OCI-LY3 (cell line): ENCODE measurements around the gene G3BP1.
A peak's percentile ranks its signal among the peaks of the same experiment; 100 is the strongest.

Source experiments
- H2AFZ ChIP-seq: fragments of 200-600, 300-600 bp; shearing (Covaris generic); 2 replicates; pipeline ENCODE4 v1.6.0; 2014; ENCODE audit warnings: antibody characterized with exemption, low read depth, low read length
- H3K27ac ChIP-seq: fragments of 200-600, 300-600 bp; sonication (generic); 2 replicates; pipeline ENCODE4 v1.5.1; 2014; ENCODE audit warnings: mild to moderate bottlenecking, low read length, moderate library complexity, mixed read lengths
- H3K27me3 ChIP-seq: fragments of 200-600, 300-600 bp; sonication (generic); 2 replicates; pipeline ENCODE4 v1.6.1; 2014; ENCODE audit warnings: low read depth, low read length, mixed read lengths
- H3K36me3 ChIP-seq: fragments of 200-600, 300-600 bp; sonication (generic); replicated peaks from 2 replicates; pipeline ENCODE3; 2014; ENCODE audit warnings: low read depth, low read length, mixed read lengths
- H3K4me1 ChIP-seq: fragments of 300-600, 200-600 bp; sonication (generic); 2 replicates; pipeline ENCODE4 v1.6.1; 2014; ENCODE audit warnings: low read length, mixed read lengths
- H3K4me2 ChIP-seq: fragments of 200-600, 300-600 bp; sonication (generic); 2 replicates; pipeline ENCODE4 v1.6.1; 2014; ENCODE audit warnings: low read length, mixed read lengths
- H3K4me3 ChIP-seq: fragments of 300-600, 200-600 bp; sonication (generic); 2 replicates; pipeline ENCODE4 v1.5.1; 2014; ENCODE audit warnings: antibody characterized with exemption, mild to moderate bottlenecking, low read length, moderate library complexity
- H3K79me2 ChIP-seq: fragments of 300-600, 200-600 bp; shearing (Covaris generic); 2 replicates; pipeline ENCODE4 v1.6.1; 2014; ENCODE audit warnings: mild to moderate bottlenecking, low read length, mixed read lengths
- H3K9ac ChIP-seq: fragments of 300-600, 200-600 bp; shearing (Covaris generic); 2 replicates; pipeline ENCODE4 v1.6.0; 2014; ENCODE audit warnings: mild to moderate bottlenecking, low read length, moderate library complexity
- H3K9me3 ChIP-seq: fragments of 200-600, 300-600 bp; shearing (Covaris generic); 2 replicates; pipeline ENCODE4 v1.6.1; 2014; ENCODE audit warnings: low read length, mixed read lengths; ENCODE audit not compliant: insufficient read depth
- H4K20me1 ChIP-seq: fragments of 200-600, 300-600 bp; sonication (generic); 2 replicates; pipeline ENCODE4 v1.6.1; 2016; ENCODE audit warnings: low read length, mixed read lengths; ENCODE audit not compliant: insufficient read depth
- EZH2phosphoT487 ChIP-seq: fragments of 200-600 bp; shearing (Covaris generic); IDR thresholded peaks from 2 replicates; pipeline ENCODE4 v1.6.1; 2018; ENCODE audit warnings: antibody characterized with exemption, mixed run types, low read depth
- TF ChIP-seq, protein P1 (sequence below): fragments of 200-600, 300-600 bp; sonication (generic); IDR thresholded peaks from 2 replicates; pipeline ENCODE4 v1.5.1; 2014; ENCODE audit warnings: antibody characterized with exemption, low read length, low read depth

G3BP1 gene

DNA sequence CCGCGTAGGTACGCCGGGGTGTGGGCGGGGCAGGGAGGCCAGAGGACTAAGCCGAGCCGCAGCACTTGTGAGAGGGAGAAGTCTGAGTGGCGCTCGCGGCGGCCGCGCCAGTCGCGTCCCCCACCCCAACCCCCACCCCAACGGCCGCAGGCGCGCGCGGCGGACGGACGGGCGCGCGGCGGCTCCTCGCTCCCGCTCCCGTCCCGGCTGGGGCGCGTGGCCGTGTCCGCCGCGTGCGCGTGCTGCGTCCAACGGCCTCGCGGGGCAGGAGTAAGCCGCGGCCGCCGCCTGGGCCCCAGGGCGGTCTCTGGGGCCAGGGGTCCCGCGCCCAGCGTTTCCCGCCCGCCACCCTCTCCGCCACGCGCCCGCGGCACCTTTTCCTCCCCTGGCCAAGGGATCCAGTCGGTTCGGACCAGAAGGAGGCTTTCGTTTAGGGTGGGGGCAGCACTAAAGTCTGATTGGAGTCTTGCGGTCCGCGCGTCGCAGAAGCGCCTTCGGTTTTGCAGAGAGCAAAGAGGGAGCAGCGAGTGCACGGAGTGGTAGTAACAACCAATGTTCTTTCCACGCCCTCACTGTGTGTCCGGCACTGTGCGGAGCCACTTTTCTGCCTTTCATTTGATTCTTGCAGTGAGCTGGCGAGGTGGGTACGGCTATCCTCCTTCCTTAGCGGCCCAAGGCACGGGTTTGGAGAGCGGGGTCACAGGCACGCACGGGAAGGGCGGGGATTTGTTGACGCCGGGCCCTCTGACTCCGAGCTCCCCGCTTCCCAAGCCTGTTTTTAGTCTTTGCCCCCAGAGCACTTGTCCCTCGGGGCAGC lies 483 bp downstream of the G3BP1 start:
- TF ChIP-seq, protein P1, sequence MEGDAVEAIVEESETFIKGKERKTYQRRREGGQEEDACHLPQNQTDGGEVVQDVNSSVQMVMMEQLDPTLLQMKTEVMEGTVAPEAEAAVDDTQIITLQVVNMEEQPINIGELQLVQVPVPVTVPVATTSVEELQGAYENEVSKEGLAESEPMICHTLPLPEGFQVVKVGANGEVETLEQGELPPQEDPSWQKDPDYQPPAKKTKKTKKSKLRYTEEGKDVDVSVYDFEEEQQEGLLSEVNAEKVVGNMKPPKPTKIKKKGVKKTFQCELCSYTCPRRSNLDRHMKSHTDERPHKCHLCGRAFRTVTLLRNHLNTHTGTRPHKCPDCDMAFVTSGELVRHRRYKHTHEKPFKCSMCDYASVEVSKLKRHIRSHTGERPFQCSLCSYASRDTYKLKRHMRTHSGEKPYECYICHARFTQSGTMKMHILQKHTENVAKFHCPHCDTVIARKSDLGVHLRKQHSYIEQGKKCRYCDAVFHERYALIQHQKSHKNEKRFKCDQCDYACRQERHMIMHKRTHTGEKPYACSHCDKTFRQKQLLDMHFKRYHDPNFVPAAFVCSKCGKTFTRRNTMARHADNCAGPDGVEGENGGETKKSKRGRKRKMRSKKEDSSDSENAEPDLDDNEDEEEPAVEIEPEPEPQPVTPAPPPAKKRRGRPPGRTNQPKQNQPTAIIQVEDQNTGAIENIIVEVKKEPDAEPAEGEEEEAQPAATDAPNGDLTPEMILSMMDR = no peak
- TF ChIP-seq EZH2phosphoT487 = no peak
- no peaks in the 10 kb centered on the region for H3K27me3 ChIP-seq
- H3K36me3 ChIP-seq = peaks cover 16% of the 10 kb centered on the region
- peak overlapping the region; percentile 94 for H3K4me2 ChIP-seq
- H3K79me2 ChIP-seq = peaks cover 67% of the 10 kb centered on the region
- H4K20me1 ChIP-seq = peaks cover 49% of the 10 kb centered on the region
- H3K4me1 ChIP-seq = peaks cover 26% of the 10 kb centered on the region
- no peak overlapping the region for H2AFZ ChIP-seq
- H3K27ac ChIP-seq = peak overlapping the region; percentile 84
- peak overlapping the region; percentile 97 for H3K9ac ChIP-seq
- no peaks in the 10 kb centered on the region for H3K9me3 ChIP-seq
- peak overlapping the region; percentile 91 for H3K4me3 ChIP-seq

DNA sequence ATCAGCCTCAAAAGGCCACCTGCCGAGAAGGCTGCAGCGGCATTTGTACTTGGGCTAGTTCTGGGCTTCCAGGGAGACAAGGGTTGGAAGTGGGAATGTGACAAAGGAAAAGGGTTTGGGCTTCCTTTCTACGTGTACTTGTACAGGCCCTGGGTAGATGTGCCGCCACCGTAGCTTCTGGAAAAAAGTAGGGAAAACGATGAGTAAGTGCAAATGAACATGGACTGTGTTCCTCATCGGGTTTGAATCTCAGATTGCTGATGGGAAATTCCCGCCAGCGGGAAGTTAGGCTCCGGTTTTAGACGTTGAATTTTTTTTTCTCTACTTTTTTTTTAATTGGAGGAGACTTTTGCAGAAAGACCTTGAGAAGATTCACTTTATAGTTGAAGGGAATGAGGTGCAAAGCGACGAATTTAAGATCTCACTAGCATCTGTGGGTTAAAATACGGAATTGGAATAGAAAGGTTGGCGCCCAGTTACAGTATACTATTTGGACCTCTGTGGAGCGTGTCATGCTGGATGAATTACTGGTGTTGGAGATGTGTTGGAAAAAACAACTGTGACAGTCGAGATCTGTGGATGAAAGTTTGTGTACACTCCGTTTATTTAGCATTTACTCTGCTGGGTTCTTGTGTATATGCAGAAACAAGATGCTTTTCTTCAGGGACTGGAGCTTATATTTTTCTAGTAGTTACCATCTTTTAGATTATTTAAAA lies 1.2 kb downstream of the G3BP1 start:
- H3K4me1 ChIP-seq = peaks cover 26% of the 10 kb centered on the region
- H3K79me2 ChIP-seq = peaks cover 74% of the 10 kb centered on the region
- peaks cover 57% of the 10 kb centered on the region for H4K20me1 ChIP-seq
- no peak overlapping the region for H2AFZ ChIP-seq
- peak overlapping the region; percentile 91 for H3K4me3 ChIP-seq
- no peaks in the 10 kb centered on the region for H3K9me3 ChIP-seq
- no peaks in the 10 kb centered on the region for H3K27me3 ChIP-seq
- TF ChIP-seq EZH2phosphoT487 = no peak
- TF ChIP-seq, protein P1 = no peak
- peak overlapping the region; percentile 97 for H3K9ac ChIP-seq
- peak overlapping the region; percentile 94 for H3K4me2 ChIP-seq
- H3K27ac ChIP-seq = peak overlapping the region; percentile 84
- peaks cover 24% of the 10 kb centered on the region for H3K36me3 ChIP-seq

DNA sequence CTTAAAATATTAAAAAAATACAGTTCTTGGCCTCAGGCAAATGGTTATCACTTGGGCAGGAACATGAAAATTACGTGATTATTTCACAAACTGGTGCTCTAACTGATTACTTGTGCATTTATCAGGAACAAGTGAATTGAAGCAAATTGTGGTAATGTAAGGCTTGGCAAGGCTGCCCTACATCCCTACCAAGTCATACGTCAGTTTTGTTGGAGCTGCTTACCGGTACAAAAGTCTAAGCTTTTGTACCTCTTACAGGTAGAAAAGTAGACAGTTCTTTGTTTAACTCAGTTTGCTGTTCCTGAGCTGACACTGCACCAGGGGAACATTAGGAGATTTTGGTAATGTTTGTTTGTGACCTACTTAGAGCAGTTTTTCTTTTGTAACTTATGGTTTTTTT lies 2.2 kb downstream of the G3BP1 start:
- Histone ChIP-seq H3K27me3 (no peaks in the 10 kb centered on the region), H3K4me3 (peak overlapping the region; percentile 91), H3K9ac (peak overlapping the region; percentile 97), H3K79me2 (peaks cover 84% of the 10 kb centered on the region), H3K4me1 (peaks cover 26% of the 10 kb centered on the region), H4K20me1 (peaks cover 66% of the 10 kb centered on the region), H3K27ac (no peak overlapping the region), H3K9me3 (no peaks in the 10 kb centered on the region), H2AFZ (no peak overlapping the region), H3K4me2 (peak overlapping the region; percentile 94), H3K36me3 (peaks cover 27% of the 10 kb centered on the region)
- TF ChIP-seq, protein P1 = no peak
- TF ChIP-seq EZH2phosphoT487 = no peak

DNA sequence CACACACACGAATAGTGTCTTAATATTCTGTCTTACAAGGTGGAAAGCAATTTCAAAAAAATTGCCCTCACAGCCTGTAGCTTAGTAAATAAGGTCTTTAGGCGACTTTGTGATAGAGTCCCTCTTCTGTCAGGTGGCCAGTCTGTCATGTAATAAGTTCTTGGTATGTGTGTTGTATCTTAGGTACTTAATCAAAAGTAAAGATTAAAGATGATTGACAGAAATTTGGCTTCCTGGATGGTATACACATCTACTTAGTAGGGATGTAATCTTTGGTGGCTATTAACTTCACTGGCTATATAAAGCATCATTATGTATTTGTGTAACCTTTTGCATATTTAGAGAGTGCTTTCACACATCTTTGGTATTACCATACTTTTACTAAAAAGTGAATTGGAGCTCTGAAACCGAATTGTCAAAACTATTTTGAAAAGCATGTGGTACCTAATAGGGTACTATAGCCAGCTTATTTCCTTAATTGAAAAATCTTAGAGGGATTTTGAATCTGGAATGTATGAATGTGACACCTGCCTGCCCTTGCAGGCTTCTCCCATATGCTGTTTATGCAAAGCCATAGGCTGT lies 3.4 kb downstream of the G3BP1 start:
- Histone ChIP-seq H3K79me2 (peaks cover 87% of the 10 kb centered on the region), H3K9ac (0 out of 2 replicates have a peak overlapping the region, but pooled peaks have one; percentile 97), H3K4me3 (peak overlapping the region; percentile 91), H3K27ac (no peak overlapping the region), H2AFZ (no peak overlapping the region), H3K27me3 (no peaks in the 10 kb centered on the region), H4K20me1 (peaks cover 77% of the 10 kb centered on the region), H3K4me1 (peaks cover 37% of the 10 kb centered on the region), H3K4me2 (peak overlapping the region; percentile 94), H3K9me3 (no peaks in the 10 kb centered on the region), H3K36me3 (peaks cover 27% of the 10 kb centered on the region)
- TF ChIP-seq, protein P1 = no peak
